Stimulated activated naive CD8-positive, alpha-beta T cell treated with anti-CD3 and anti-CD28 coated beads, Interleukin-15, Interleukin-2, amounts not matched to agents 100 ng/mL and 50 ng/mL, for 24 hours (primary cell): Measurements from ENCODE around the gene ADGRG6.
"Not testable (repeated sequence)": the region's sequence is repeated elsewhere in the genome, so short reads cannot be mapped to it uniquely, and the experiment has no call there.

Source experiments
- H3K27ac Mint-ChIP-seq: one replicate; pipeline ENCODE4 v1.8.0; 2021; ENCODE audit warnings: mild to moderate bottlenecking, mixed read lengths
- H3K27me3 Mint-ChIP-seq: one replicate; pipeline ENCODE4 v1.8.0; 2021; ENCODE audit warnings: mixed read lengths
- H3K36me3 Mint-ChIP-seq: one replicate; pipeline ENCODE4 v1.8.0; 2021; ENCODE audit warnings: low read depth, mixed read lengths
- H3K4me1 Mint-ChIP-seq: one replicate; pipeline ENCODE4 v1.8.0; 2021; ENCODE audit warnings: low read depth, mixed read lengths
- H3K4me3 Mint-ChIP-seq: one replicate; pipeline ENCODE4 v1.8.0; 2021; ENCODE audit warnings: mild to moderate bottlenecking, mixed read lengths
- H3K9me3 Mint-ChIP-seq: one replicate; pipeline ENCODE4 v1.8.0; 2021; ENCODE audit warnings: mixed read lengths

Gene ADGRG6

GRCh38 chr6:142454848-142455247 lies 153.0 kb downstream of the ADGRG6 start:
- H3K27ac Mint-ChIP-seq, H3K36me3 Mint-ChIP-seq, H3K4me3 Mint-ChIP-seq, H3K27me3 Mint-ChIP-seq, H3K4me1 Mint-ChIP-seq, H3K9me3 Mint-ChIP-seq: not testable (repeated sequence)

- Mint-ChIP-seq H3K27ac (no peak overlapping the region), H3K36me3 (no peaks in the 10 kb centered on the region), H3K4me1 (peaks cover 6% of the 10 kb centered on the region), H3K27me3 (no peaks in the 10 kb centered on the region), H3K9me3 (peaks cover 2% of the 10 kb centered on the region), H3K4me3 (no peak overlapping the region)
Observed at GRCh38 chr6:142455957-142456589, 154.3 kb downstream of the ADGRG6 start.

GRCh38 chr6:142457638-142458406 lies 156.0 kb downstream of the ADGRG6 start:
- Mint-ChIP-seq H3K4me3 (no peak overlapping the region), H3K4me1 (peaks cover 6% of the 10 kb centered on the region), H3K9me3 (peaks cover 12% of the 10 kb centered on the region), H3K27ac (no peak overlapping the region), H3K36me3 (no peaks in the 10 kb centered on the region), H3K27me3 (no peaks in the 10 kb centered on the region)

- Mint-ChIP-seq H3K36me3 (peaks cover 4% of the 10 kb centered on the region), H3K27me3 (peaks cover 5% of the 10 kb centered on the region), H3K27ac (no peak overlapping the region), H3K4me1 (peaks cover 6% of the 10 kb centered on the region), H3K4me3 (no peak overlapping the region), H3K9me3 (peaks cover 16% of the 10 kb centered on the region)
Observed at GRCh38 chr6:142458836-142459235, 157.0 kb downstream of the ADGRG6 start.

GRCh38 chr6:142459271-142459670 lies 157.5 kb downstream of the ADGRG6 start:
- Mint-ChIP-seq H3K36me3 (peaks cover 4% of the 10 kb centered on the region), H3K27ac (no peak overlapping the region), H3K4me3 (no peak overlapping the region), H3K9me3 (peaks cover 16% of the 10 kb centered on the region), H3K4me1 (peaks cover 6% of the 10 kb centered on the region), H3K27me3 (peaks cover 5% of the 10 kb centered on the region)

- H3K27me3 Mint-ChIP-seq, result peaks cover 5% of the 10 kb centered on the region
- H3K27ac Mint-ChIP-seq, result no peak overlapping the region
- H3K4me3 Mint-ChIP-seq, result no peak overlapping the region
- H3K4me1 Mint-ChIP-seq, result peaks cover 6% of the 10 kb centered on the region
- H3K36me3 Mint-ChIP-seq, result peaks cover 4% of the 10 kb centered on the region
- H3K9me3 Mint-ChIP-seq, result peaks cover 16% of the 10 kb centered on the region
Observed at GRCh38 chr6:142462260-142462659, 160.5 kb downstream of the ADGRG6 start.

- peaks cover 5% of the 10 kb centered on the region for H3K27me3 Mint-ChIP-seq
- peaks cover 4% of the 10 kb centered on the region for H3K36me3 Mint-ChIP-seq
- no peak overlapping the region for H3K27ac Mint-ChIP-seq
- H3K9me3 Mint-ChIP-seq, result peaks cover 16% of the 10 kb centered on the region
- no peak overlapping the region for H3K4me3 Mint-ChIP-seq
- peaks cover 6% of the 10 kb centered on the region for H3K4me1 Mint-ChIP-seq
Observed at GRCh38 chr6:142463988-142464387, 162.2 kb downstream of the ADGRG6 start.

- Mint-ChIP-seq H3K27me3 (no peaks in the 10 kb centered on the region), H3K9me3 (no peaks in the 10 kb centered on the region), H3K4me3 (no peak overlapping the region), H3K36me3 (no peaks in the 10 kb centered on the region), H3K4me1 (no peaks in the 10 kb centered on the region), H3K27ac (no peak overlapping the region)
Observed at GRCh38 chr6:142469220-142469619, 167.4 kb downstream of the ADGRG6 start.

- no peak overlapping the region for H3K27ac Mint-ChIP-seq
- peaks cover 2% of the 10 kb centered on the region for H3K4me1 Mint-ChIP-seq
- no peak overlapping the region for H3K4me3 Mint-ChIP-seq
- H3K36me3 Mint-ChIP-seq, result no peaks in the 10 kb centered on the region
- H3K27me3 Mint-ChIP-seq, result no peaks in the 10 kb centered on the region
- no peaks in the 10 kb centered on the region for H3K9me3 Mint-ChIP-seq
Observed at GRCh38 chr6:142470421-142470820, 168.6 kb downstream of the ADGRG6 start.

- peaks cover 2% of the 10 kb centered on the region for H3K4me1 Mint-ChIP-seq
- H3K9me3 Mint-ChIP-seq, result no peaks in the 10 kb centered on the region
- H3K27ac Mint-ChIP-seq, result no peak overlapping the region
- H3K36me3 Mint-ChIP-seq, result no peaks in the 10 kb centered on the region
- no peaks in the 10 kb centered on the region for H3K27me3 Mint-ChIP-seq
- H3K4me3 Mint-ChIP-seq, result no peak overlapping the region
Observed at GRCh38 chr6:142474531-142475289, 172.9 kb downstream of the ADGRG6 start.

- Mint-ChIP-seq H3K4me3 (no peak overlapping the region), H3K4me1 (peaks cover 2% of the 10 kb centered on the region), H3K27me3 (no peaks in the 10 kb centered on the region), H3K9me3 (no peaks in the 10 kb centered on the region), H3K27ac (no peak overlapping the region), H3K36me3 (no peaks in the 10 kb centered on the region)
Observed at GRCh38 chr6:142476452-142476851, 174.6 kb downstream of the ADGRG6 start.

GRCh38 chr6:142478117-142478516 lies 176.3 kb downstream of the ADGRG6 start:
- Mint-ChIP-seq H3K9me3 (no peaks in the 10 kb centered on the region), H3K27ac (no peak overlapping the region), H3K27me3 (peaks cover 3% of the 10 kb centered on the region), H3K4me3 (no peak overlapping the region), H3K36me3 (no peaks in the 10 kb centered on the region), H3K4me1 (peaks cover 2% of the 10 kb centered on the region)

GRCh38 chr6:142481466-142481865 lies 179.7 kb downstream of the ADGRG6 start:
- Mint-ChIP-seq H3K4me1 (no peaks in the 10 kb centered on the region), H3K9me3 (peaks cover 4% of the 10 kb centered on the region), H3K36me3 (no peaks in the 10 kb centered on the region), H3K4me3 (no peak overlapping the region), H3K27ac (no peak overlapping the region), H3K27me3 (peaks cover 3% of the 10 kb centered on the region)

- Mint-ChIP-seq H3K4me1 (no peaks in the 10 kb centered on the region), H3K36me3 (no peaks in the 10 kb centered on the region), H3K4me3 (no peak overlapping the region), H3K27ac (no peak overlapping the region), H3K27me3 (peaks cover 3% of the 10 kb centered on the region), H3K9me3 (peaks cover 4% of the 10 kb centered on the region)
Observed at GRCh38 chr6:142482249-142482648, 180.4 kb downstream of the ADGRG6 start.

- Mint-ChIP-seq H3K27ac (no peak overlapping the region), H3K4me1 (no peaks in the 10 kb centered on the region), H3K9me3 (peaks cover 4% of the 10 kb centered on the region), H3K36me3 (no peaks in the 10 kb centered on the region), H3K4me3 (no peak overlapping the region), H3K27me3 (peaks cover 3% of the 10 kb centered on the region)
Observed at GRCh38 chr6:142482974-142483373, 181.2 kb downstream of the ADGRG6 start.
